ENCODE data around the gene B4GALT3. TPM values are rescaled to one million over a fixed set of nuclear protein-coding genes. Genes with fewer than 3 reads are reported as not detected.

The B4GALT3 gene
- total and polyA plus RNA-seq, 2 of the 4 experiments (the other 2 are of a cell fraction) = 19.9 to 36.0 TPM

- 83% methylated on average over 3 of the region's 5 CpGs; no CpG with 5 or more reads in 1 of the 2 experiments for WGBS, 2 experiments (ENCODE audit: extremely low coverage in 2 of 2, insufficient read length in 1 of 2)
- Histone ChIP-seq H2BK15ac (ENCODE audit: low read depth, low read length) (no peak overlapping the region), H4K5ac (ENCODE audit: low read depth, low read length) (no peak overlapping the region), H3K4ac (ENCODE audit: low read depth, low read length) (no peak overlapping the region), H2AFZ (replicated peaks; ENCODE audit: low read length, poor library complexity) (no peak overlapping the region), H2BK5ac (ENCODE audit: low read depth, low read length, poor library complexity, severe bottlenecking) (no peak overlapping the region), H2BK20ac (ENCODE audit: low read depth, low read length) (no peak overlapping the region), H3K9me1 (ENCODE audit: insufficient read depth, low read length) (peaks cover 14% of the 10 kb centered on the region), H3K4me3 (ENCODE audit: insufficient read depth, low read depth, low read length) (no peak overlapping the region), H3K9ac (ENCODE audit: low read depth, low read length) (no peak overlapping the region), H3K56ac (ENCODE audit: extremely low read depth, insufficient read depth, low read length) (no peak overlapping the region), H3K27me3 (ENCODE audit: control insufficient read depth, insufficient read depth, low read length) (no peaks in the 10 kb centered on the region; the same call in 1 of the 2 replicates), H3K14ac (replicated peaks; ENCODE audit: low read depth, low read length) (no peak overlapping the region), H3K27ac (ENCODE audit: insufficient read depth, low read length) (no peak overlapping the region), H3K36me3 (ENCODE audit: control insufficient read depth, insufficient read depth, low read length) (peaks cover 4% of the 10 kb centered on the region; the same call in 1 of the 2 replicates), H3K79me1 (ENCODE audit: low read depth in 1 of 2, low read length in 2 of 2) (no peaks in the 10 kb centered on the region), H4K8ac (ENCODE audit: low read depth in 2 of 2, low read length in 2 of 2) (no peak overlapping the region), H4K20me1 (ENCODE audit: insufficient read depth, low read length) (no peaks in the 10 kb centered on the region), H3K18ac (ENCODE audit: low read depth, low read length) (no peak overlapping the region), H2AK9ac (replicated peaks; ENCODE audit: low read depth, low read length, poor library complexity) (no peak overlapping the region), H2BK120ac (ENCODE audit: low read depth, low read length) (no peak overlapping the region), H3K23ac (ENCODE audit: low read depth, low read length) (no peak overlapping the region), H3K4me2 (ENCODE audit: low read depth, low read length) (no peak overlapping the region), H2AK5ac (ENCODE audit: low read depth, low read length) (no peak overlapping the region), H4K91ac (ENCODE audit: insufficient read depth, low read depth, low read length) (no peak overlapping the region), H3K4me1 (ENCODE audit: control insufficient read depth, insufficient read depth, low read length) (peaks cover 11% of the 10 kb centered on the region), H3K9me3 (ENCODE audit: control insufficient read depth, insufficient read depth, low read length) (no peaks in the 10 kb centered on the region)
- BruUV-seq (replicated peaks) = no TSS peak
- no peak for TF ChIP-seq BHLHE40 (IDR thresholded peaks at IDR 0.05; ENCODE audit: low read depth, low read length)
- no peak for TF ChIP-seq FOS (IDR thresholded peaks at IDR 0.05; ENCODE audit: low read depth, low read length)
- no peak for TF ChIP-seq CEBPB (IDR thresholded peaks at IDR 0.05; ENCODE audit: low read depth, low read length)
- no peak for TF ChIP-seq ELK1 (IDR thresholded peaks at IDR 0.05; ENCODE audit: borderline replicate concordance, low read depth, low read length)
- TF ChIP-seq MAFK (IDR thresholded peaks at IDR 0.05; ENCODE audit: low read depth, low read length) = no peak
- no peak for TF ChIP-seq USF2 (IDR thresholded peaks at IDR 0.05; ENCODE audit: low read depth, low read length)
- no peak for TF ChIP-seq RCOR1 (IDR thresholded peaks at IDR 0.05; ENCODE audit: insufficient replicate concordance, low read length)
- no peak for TF ChIP-seq RFX5 (IDR thresholded peaks at IDR 0.05; ENCODE audit: low read depth, low read length)
- no peak for TF ChIP-seq CHD1 (IDR thresholded peaks at IDR 0.05; ENCODE audit: low read depth, low read length)
- TF ChIP-seq MXI1 (IDR thresholded peaks at IDR 0.05; ENCODE audit: borderline replicate concordance, low read depth, low read length) = no peak
- no peak for TF ChIP-seq NFE2L2 (IDR thresholded peaks at IDR 0.05; ENCODE audit: low read depth, low read length)
- no peak for TF ChIP-seq SMC3 (IDR thresholded peaks at IDR 0.05; ENCODE audit: low read depth, low read length)
- ChIA-PET CTCF (no interaction called here), POLR2A (ENCODE audit: unreplicated experiment) (no interaction called here)
- intact Hi-C loops (cut with micrococcal nuclease) = no loop called here
- dilution Hi-C loops (cut with HindIII; ENCODE audit: low sequenced_read_pairs, unreplicated experiment) = no loop called here
- ATAC-seq (ENCODE audit: low read depth) (no peak), DNase-seq (no peak)
- in situ Hi-C loops (cut with MboI; ENCODE audit: low sequenced_read_pairs) = no loop called here
Measured at GRCh38 chr1:161220002-161220401, 42.7 kb upstream of the B4GALT3 start.

Measured in IMR-90 (cell line).